RPMI8226 (cell line): ENCODE measurements around the gene ZNF217.
"Not testable (repeated sequence)": the region's sequence is repeated elsewhere in the genome, so short reads cannot be mapped to it uniquely, and the experiment has no call there.

ENCODE experiments used
- DNase-seq: peaks from one replicate; pipeline ENCODE4 v3.0.0-alpha.2; 2015

Gene ZNF217

GRCh38 chr20:53562104-53562764 lies 31.4 kb downstream of the ZNF217 start:
- DNase-seq: not testable (repeated sequence)

GRCh38 chr20:53561505-53561904 lies 32.1 kb downstream of the ZNF217 start:
- no peak for DNase-seq

GRCh38 chr20:53559816-53560215 lies 33.8 kb downstream of the ZNF217 start:
- no peak for DNase-seq

DNA sequence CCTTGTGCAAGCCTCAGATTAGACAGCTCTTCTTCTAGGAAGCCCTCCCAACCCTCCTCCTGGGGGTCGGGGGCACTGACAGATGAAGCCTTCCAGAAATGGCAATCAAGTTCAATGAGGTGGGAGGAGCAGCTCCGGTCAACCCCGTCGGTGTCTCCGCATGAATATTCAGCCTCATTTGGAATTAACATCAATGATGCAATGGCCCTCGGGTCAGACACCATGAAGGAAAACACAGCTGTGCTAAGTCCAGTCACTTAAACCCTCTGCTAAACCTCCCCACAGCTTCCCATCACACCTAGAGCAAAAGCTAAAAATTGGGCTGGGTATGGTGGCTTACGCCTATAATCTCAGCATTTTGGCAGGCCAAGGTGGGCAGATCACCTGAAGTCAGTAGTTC lies 36.5 kb downstream of the ZNF217 start:
- no peak for DNase-seq

- DNase-seq: no peak
Observed at GRCh38 chr20:53556267-53556897, 37.3 kb downstream of the ZNF217 start.

- peak; percentile 29 for DNase-seq
Observed at GRCh38 chr20:53555816-53556215, 37.8 kb downstream of the ZNF217 start.

GRCh38 chr20:53555081-53555480 lies 38.6 kb downstream of the ZNF217 start:
- no peak for DNase-seq

GRCh38 chr20:53552572-53552893 lies 41.1 kb downstream of the ZNF217 start:
- DNase-seq: not testable (repeated sequence)

GRCh38 chr20:53551719-53552571 lies 41.7 kb downstream of the ZNF217 start:
- not testable (repeated sequence) for DNase-seq

DNA sequence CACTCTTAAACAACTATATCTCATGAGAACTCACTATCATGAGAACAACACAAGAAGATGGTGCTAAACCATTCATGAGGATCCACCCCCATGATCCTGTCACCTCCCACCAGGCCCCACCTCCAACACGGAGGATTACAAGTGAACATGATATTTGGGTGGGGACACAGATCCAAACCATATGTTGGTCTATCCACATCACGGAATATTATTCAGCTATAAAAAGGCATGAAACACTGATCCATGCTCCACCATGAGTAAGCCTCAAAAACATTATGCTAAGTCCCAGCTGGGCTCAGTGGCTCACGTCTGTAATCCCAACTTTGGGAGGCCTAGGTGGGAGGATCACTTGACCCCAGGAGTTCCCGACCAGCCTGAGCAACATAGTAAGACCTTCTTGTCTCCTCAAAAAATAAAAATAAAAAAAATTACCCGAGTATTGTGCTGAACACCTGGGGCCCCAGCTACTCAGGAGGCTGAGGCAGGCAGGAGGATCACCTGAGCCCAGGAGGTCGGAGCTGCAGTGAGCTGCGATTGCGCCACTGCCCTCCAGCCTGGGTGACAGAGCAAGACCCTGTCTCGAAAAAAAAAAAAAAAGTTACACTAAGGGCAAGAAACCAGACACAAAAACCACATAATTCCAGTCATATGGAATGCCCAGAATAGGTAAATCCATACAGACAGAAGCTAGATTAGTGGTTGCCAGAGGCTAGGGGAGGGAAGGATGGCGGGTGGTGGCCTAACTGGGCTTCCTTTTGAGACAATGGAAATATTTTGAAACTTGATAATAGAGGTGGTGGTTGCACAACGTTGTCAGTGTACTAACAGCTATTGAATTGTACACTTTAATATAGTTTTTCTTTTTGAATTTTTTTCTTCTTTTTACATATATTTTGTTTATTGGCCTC lies 43.1 kb downstream of the ZNF217 start:
- DNase-seq: no peak

GRCh38 chr20:53547664-53548239 lies 45.9 kb downstream of the ZNF217 start:
- peak; percentile 67 for DNase-seq

GRCh38 chr20:53539516-53539915 lies 54.1 kb downstream of the ZNF217 start:
- no peak for DNase-seq

GRCh38 chr20:53536382-53536781 lies 57.3 kb downstream of the ZNF217 start:
- DNase-seq: not testable (repeated sequence)

DNA sequence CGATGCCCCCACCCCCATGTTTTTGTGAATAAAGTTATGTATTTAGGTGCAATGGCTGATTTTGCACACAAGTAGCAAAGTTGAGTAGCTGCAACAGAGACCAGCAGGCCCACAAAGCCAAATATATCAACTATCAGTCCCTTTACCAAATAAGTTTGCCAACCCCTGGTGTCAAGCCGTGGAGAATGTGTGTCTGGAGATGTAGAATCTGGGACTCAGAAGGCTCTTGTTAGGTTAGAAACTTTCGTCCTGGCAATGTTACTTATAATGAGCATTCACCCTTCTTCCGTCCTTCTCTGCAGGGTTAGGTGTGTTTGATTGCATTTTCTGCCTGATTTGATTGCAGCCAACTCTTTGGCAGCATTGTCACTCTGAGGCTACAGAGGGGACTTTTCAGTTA lies 57.8 kb downstream of the ZNF217 start:
- DNase-seq: no peak

DNA sequence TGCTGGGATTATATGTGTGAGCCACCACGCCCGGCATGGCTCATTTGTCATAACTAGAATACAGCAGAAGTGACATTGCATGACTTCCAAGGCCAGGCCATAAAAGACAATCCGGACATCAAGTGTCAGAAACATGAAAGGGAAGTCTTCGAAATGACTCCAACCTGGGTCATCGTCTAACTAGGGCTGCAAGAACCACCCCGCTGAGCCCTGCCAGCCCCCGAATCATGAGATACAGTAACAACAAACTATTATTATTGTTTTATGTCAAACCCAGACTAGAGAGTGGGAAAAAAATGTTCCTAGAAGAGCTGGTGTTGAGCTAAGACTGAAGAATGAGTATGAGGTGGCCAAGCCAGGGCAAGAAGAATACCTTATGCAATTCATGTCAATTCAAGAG lies 59.6 kb downstream of the ZNF217 start:
- DNase-seq: no peak

DNA sequence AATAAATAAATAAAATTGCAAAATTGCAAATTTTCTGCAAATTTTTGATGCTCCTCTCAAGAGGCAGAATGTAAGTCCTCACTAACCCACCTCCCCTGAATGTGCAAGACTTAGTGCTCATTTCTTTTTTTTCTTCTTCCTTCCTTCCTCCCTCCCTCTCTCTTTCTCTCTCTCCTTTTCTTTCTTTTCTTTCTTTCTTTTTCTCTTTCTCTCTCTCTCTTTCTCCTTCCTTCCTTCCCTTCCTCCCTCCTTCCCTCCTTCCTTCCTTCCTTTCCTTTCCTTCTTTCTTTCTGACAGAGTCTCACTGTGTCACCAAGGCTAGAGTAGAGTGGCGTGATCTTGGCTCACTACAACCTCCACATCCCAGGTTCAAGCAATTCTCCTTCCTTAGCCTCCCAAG lies 60.1 kb downstream of the ZNF217 start:
- no peak for DNase-seq

DNA sequence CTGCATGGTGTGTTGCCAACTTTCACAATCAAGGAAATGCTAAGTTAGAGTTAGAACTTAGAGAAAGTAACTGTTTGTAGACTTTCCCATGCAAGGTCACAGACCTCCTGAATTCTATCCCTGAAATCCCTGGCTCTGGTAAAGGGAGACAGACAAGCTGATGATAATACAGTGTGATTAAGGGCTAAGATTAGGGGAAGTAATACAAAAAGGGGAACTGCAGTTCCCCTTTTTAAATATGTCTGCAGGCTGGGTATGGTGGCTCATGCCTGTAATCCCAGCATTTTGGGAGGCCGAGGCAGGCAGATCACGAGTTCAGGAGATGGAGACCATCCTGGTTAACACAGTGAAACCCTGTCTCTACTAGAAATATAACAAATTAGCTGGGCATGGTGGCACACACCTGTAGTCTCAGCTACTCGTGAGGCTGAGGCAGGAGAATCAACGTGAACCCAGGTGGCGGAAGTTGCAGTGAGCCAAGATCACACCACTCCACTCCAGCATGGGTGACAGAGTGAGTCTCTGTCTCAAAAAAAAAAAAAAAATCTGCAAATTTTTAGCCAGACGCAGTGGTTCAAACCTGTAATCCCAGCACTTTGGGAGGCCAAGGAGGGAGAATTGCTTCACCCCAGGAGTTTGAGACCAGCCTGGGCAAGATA lies 60.9 kb downstream of the ZNF217 start:
- not testable (repeated sequence) for DNase-seq

GRCh38 chr20:53530440-53530839 lies 63.2 kb downstream of the ZNF217 start:
- no peak for DNase-seq

DNA sequence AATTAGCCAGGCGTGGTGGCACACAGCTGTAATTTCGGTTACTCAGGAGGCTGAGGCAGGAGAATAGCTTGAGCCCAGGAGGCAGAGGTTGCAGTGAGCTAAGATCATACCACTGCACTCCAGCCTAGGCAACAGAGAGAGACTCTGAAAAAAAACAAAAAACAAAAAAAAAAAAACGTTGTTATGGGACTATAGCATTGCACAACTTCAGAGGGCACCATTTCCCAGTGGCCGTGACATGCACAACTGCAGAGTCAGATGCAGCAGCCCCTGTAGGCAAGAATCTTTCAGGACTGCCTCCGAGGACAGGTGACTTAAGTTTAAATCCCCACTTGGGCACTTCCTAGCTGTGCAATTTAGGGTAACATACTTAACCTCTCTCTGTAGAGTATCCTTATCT lies 64.0 kb downstream of the ZNF217 start:
- no peak for DNase-seq

DNA sequence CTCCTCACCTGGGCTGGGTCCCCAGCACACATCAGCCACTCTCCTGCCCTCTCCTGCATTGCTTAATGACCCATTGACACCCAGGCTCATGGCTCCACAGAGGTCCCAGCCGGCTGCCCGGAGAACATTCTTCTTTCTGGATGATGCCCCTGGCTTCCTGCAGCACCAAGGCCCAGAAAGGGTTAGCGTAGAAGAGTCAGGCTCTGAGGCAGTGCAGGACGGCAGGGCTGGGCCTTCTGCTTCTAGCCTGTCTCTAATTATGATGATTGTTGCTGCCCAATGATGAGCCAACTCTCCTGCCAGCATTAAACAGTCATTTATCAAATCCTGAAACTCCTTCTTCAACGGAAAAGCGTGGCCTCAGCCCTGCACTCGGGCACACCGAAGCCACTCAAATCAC lies 66.4 kb downstream of the ZNF217 start:
- DNase-seq: no peak

DNA sequence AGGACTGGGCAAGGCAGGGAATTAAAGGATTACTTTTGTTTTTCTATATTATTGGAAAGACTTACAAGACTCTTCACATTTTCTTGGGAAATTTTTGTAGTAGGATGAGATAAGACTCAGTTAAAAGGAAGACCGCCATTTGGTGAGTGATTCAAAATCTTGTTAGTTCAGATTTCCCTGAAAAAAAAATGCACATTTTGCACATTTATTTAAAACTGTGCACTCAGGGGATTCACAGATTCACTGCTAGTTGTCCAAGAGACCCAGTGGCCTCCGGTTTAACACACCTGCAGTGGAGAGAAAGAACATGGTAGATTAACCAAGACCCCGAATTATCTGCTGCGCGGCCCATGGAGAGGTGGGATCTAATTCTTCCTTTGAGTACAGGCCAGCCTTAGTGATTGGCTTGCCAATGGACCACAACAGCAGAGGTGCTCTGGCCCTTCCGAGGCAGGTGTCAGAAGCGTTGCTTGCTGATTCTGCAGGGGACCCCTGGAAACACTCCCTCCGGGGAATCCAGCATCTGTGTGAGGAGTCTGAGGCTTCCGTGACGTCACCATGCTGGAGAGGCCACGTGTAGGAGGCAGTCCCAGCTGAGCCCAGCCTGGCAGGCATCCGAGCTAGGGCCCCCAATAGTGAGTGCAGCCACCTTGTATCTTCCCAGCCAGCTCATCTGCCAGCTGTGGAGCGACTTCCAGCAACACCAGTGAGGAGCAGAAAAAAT lies 68.9 kb downstream of the ZNF217 start:
- DNase-seq: no peak
